Osteocyte (in vitro differentiated cells): ENCODE measurements around the gene PLIN1. TPM values are rescaled to one million over a fixed set of nuclear protein-coding genes. Genes with fewer than 3 reads are reported as not detected.

Source experiments
- DNase-seq: peaks from one replicate; pipeline ENCODE4 v3.0.0; 2021; ENCODE audit warnings: mixed read lengths; ENCODE audit not compliant: unreplicated experiment; ENCODE audit errors: extremely low spot score
- H3K27ac Mint-ChIP-seq: one replicate; pipeline ENCODE4 v1.8.0; 2021; ENCODE audit warnings: mild to moderate bottlenecking, mixed read lengths; ENCODE audit not compliant: unreplicated experiment
- H3K27me3 Mint-ChIP-seq: one replicate; pipeline ENCODE4 v1.8.0; 2021; ENCODE audit warnings: mixed read lengths; ENCODE audit not compliant: unreplicated experiment
- H3K36me3 Mint-ChIP-seq: one replicate; pipeline ENCODE4 v1.8.0; 2021; ENCODE audit warnings: mixed read lengths; ENCODE audit not compliant: unreplicated experiment
- H3K4me1 Mint-ChIP-seq: one replicate; pipeline ENCODE4 v1.8.0; 2021; ENCODE audit warnings: mixed read lengths; ENCODE audit not compliant: unreplicated experiment
- H3K4me3 Mint-ChIP-seq: one replicate; pipeline ENCODE4 v1.8.0; 2021; ENCODE audit warnings: mild to moderate bottlenecking, moderate library complexity, mixed read lengths; ENCODE audit not compliant: unreplicated experiment
- H3K9me3 Mint-ChIP-seq: one replicate; pipeline ENCODE4 v1.8.0; 2021; ENCODE audit warnings: mixed read lengths; ENCODE audit not compliant: unreplicated experiment
- total RNA-seq: library from RNA; stranded (reverse); gene quantifications from 2 replicates; pipeline ENCODE4 v1.2.1, GENCODE V29; 2021
- TF ChIP-seq, protein P1 (sequence below): fragments of 200-600 bp; sonication (generic); IDR thresholded peaks from 2 replicates; pipeline ENCODE4 v1.5.0; 2021; ENCODE audit warnings: antibody characterized with exemption, mild to moderate bottlenecking, moderate library complexity

PLIN1 gene
- total RNA-seq, 1 donor from 2014 or later: 0.70 TPM

DNA sequence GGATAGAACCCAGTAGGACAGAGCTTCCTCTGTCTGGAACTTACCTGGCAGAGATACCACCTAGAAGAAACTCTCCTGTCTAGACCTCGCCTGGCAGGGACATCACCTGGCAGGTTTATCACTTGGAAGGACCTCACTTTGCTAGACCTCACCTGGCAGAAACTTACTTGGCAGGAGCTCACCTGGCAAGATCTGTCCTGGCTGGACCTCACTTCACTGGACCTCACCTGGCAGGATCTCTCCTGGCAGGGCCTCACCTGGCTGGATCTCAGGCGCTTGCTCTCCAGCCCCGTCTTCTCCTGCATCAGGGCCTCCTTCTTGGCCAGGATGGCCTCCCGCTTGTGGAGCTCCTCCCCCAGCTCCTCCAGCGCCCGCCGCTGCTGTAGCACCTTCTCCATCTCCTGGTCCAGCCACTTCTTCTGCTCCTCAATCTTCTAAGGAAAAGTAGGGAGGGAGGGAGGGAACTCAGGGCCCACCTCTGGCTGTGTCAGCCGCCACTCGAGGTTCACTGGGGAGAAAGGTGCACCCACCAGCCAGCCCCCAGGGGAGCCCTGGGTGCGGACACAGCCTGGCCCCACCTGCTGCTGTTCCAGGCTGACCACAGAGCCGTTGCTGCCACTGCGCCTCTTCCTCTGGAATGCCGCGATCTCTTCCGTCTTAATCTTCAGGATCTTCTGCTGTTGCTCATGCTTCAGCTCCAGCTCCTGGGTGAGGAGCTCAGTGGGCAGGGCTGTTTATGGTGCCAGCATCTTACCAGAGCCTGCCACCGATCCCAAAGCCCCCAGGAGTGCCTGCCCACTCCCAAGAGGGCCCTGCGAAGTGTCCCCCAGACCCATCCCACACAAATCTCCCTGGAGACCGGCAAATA is 46.4 kb downstream of the PLIN1 start:
- no peaks in the 10 kb centered on the region for H3K4me1 Mint-ChIP-seq
- H3K27me3 Mint-ChIP-seq: no peaks in the 10 kb centered on the region
- TF ChIP-seq, protein P1, sequence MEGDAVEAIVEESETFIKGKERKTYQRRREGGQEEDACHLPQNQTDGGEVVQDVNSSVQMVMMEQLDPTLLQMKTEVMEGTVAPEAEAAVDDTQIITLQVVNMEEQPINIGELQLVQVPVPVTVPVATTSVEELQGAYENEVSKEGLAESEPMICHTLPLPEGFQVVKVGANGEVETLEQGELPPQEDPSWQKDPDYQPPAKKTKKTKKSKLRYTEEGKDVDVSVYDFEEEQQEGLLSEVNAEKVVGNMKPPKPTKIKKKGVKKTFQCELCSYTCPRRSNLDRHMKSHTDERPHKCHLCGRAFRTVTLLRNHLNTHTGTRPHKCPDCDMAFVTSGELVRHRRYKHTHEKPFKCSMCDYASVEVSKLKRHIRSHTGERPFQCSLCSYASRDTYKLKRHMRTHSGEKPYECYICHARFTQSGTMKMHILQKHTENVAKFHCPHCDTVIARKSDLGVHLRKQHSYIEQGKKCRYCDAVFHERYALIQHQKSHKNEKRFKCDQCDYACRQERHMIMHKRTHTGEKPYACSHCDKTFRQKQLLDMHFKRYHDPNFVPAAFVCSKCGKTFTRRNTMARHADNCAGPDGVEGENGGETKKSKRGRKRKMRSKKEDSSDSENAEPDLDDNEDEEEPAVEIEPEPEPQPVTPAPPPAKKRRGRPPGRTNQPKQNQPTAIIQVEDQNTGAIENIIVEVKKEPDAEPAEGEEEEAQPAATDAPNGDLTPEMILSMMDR: no peak
- H3K36me3 Mint-ChIP-seq: peaks cover 40% of the 10 kb centered on the region
- no peak overlapping the region for H3K4me3 Mint-ChIP-seq
- DNase-seq: peak; percentile 75
- H3K9me3 Mint-ChIP-seq: peaks cover 3% of the 10 kb centered on the region
- no peak overlapping the region for H3K27ac Mint-ChIP-seq

- Mint-ChIP-seq H3K9me3 (peaks cover 3% of the 10 kb centered on the region), H3K36me3 (peaks cover 42% of the 10 kb centered on the region), H3K27me3 (no peaks in the 10 kb centered on the region), H3K4me3 (no peak overlapping the region), H3K27ac (no peak overlapping the region), H3K4me1 (no peaks in the 10 kb centered on the region)
- DNase-seq: peak; percentile 71
- TF ChIP-seq, protein P1: no peak
These were observed 47.3 kb downstream of the PLIN1 start for GRCh38 chr15:89631902-89632264.

DNA sequence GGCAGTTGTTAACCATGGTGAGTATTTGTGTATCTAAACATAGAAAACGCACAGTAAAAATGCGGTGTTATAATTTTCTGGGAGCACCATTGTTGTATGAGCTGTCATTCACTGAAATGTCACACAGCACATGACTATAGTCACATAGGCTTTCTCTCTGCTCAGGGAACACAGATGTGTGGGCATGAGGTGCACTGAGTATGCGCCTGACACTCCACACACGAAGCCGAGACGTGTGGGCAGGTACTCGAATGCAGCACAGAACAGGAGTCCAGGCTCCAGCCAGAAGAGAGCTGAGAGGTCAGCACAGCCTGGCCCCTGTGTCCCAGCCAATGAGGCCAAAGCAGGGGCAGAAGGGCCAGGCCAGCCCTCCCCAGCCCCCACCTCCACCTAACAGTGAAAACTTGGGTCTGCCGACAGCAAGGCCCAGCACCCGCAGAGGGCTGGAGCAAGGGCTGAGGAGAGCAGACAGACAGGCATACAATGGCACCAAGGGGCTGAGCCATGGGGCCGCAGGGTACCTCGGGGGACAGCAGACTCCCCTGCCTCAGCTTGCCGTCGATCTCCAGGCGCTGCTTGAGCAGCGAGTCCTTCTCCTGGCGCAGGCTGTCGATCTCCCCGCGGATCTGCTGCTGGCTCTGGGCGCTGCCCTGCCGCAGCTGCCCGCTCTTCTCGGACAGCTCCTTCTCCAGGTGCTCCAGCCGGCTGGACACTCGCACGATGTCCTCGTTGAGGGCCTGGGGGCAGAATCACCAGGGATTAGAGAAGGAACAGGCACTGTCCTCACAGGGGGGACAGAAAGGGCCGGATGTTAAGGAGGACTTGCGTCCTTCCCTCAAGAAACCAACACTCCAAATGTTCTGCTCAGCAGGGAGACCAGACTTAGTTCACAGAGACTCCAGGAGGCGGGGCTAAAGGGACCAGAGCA is 47.9 kb downstream of the PLIN1 start:
- Mint-ChIP-seq H3K9me3 (peaks cover 3% of the 10 kb centered on the region), H3K27me3 (no peaks in the 10 kb centered on the region), H3K4me1 (no peaks in the 10 kb centered on the region), H3K27ac (no peak overlapping the region), H3K4me3 (no peak overlapping the region), H3K36me3 (peaks cover 44% of the 10 kb centered on the region)
- DNase-seq: peak; percentile 67
- TF ChIP-seq, protein P1: no peak

GRCh38 chr15:89630260-89630659 is 48.9 kb downstream of the PLIN1 start:
- no peaks in the 10 kb centered on the region for H3K4me1 Mint-ChIP-seq
- no peak overlapping the region for H3K4me3 Mint-ChIP-seq
- no peaks in the 10 kb centered on the region for H3K27me3 Mint-ChIP-seq
- TF ChIP-seq, protein P1: no peak
- peaks cover 1% of the 10 kb centered on the region for H3K9me3 Mint-ChIP-seq
- peak; percentile 83 for DNase-seq
- H3K36me3 Mint-ChIP-seq: peaks cover 46% of the 10 kb centered on the region
- no peak overlapping the region for H3K27ac Mint-ChIP-seq

- H3K27me3 Mint-ChIP-seq: no peaks in the 10 kb centered on the region
- no peak for DNase-seq
- TF ChIP-seq, protein P1: no peak
- H3K4me3 Mint-ChIP-seq: no peak overlapping the region
- no peak overlapping the region for H3K27ac Mint-ChIP-seq
- H3K4me1 Mint-ChIP-seq: no peaks in the 10 kb centered on the region
- peaks cover 46% of the 10 kb centered on the region for H3K36me3 Mint-ChIP-seq
- H3K9me3 Mint-ChIP-seq: no peaks in the 10 kb centered on the region
These were observed 49.3 kb downstream of the PLIN1 start for GRCh38 chr15:89629829-89630228.
